ENCODE data around the gene AK5. TPM values are rescaled to one million over a fixed set of nuclear protein-coding genes. Genes with fewer than 3 reads are reported as not detected.

AK5 gene
- polyA plus RNA-seq, 1 donor (not counting 4 experiments of a cell fraction or from before 2014, with no cell fraction given) = 0.30 TPM

DNA sequence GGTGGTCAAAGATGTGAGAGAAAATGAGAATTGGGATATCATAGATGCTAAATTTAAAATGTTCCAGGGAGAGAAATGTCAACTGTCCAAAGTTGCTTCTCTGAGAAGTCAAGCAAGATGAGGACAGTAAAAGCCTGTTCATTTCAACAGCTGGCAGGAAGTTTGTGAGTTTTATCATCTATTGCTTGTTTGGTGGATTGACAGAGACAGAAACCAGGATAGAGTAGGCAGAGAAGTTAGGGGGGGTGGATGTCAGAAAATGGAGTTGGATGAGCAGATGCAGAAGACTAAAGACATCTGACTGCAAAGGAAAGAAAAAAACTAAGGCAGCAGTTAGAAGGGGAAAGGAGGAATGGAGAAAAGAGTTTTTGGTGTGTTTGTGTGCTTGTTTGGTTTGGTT lies 78.4 kb downstream of the AK5 start:
- Histone ChIP-seq H3K4me2 (ENCODE audit: control insufficient read depth, extremely low read depth, insufficient read depth, low read depth, low read length) (no peak overlapping the region), H2AFZ (ENCODE audit: control insufficient read depth, low read length) (no peak overlapping the region), H3K27me3 (ENCODE audit: control insufficient read depth, extremely low read depth, insufficient read depth, low read length) (peaks cover 3% of the 10 kb centered on the region), H3K36me3 (ENCODE audit: control insufficient read depth in 2 of 2, extremely low read depth in 1 of 2, insufficient read depth in 2 of 2, low read length in 2 of 2) (no peaks in the 10 kb centered on the region), H3K4me3 (ENCODE audit: control insufficient read depth in 2 of 3, extremely low read depth in 1 of 3, insufficient read depth in 2 of 3, low read depth in 1 of 3, low read length in 3 of 3) (no peak overlapping the region), H3K9me3 (ENCODE audit: control insufficient read depth, low read depth, low read length) (no peaks in the 10 kb centered on the region), H3K9ac (ENCODE audit: control insufficient read depth, extremely low read depth, insufficient read depth, low read length) (no peak overlapping the region), H3K79me2 (ENCODE audit: control insufficient read depth, insufficient read depth, low read length) (no peaks in the 10 kb centered on the region), H3K4me1 (ENCODE audit: control insufficient read depth, extremely low read depth, insufficient read depth, low read length) (no peaks in the 10 kb centered on the region), H3K27ac (ENCODE audit: control insufficient read depth, insufficient read depth, low read length) (no peak overlapping the region), H4K20me1 (ENCODE audit: control insufficient read depth, extremely low read depth, insufficient read depth, low read length) (no peaks in the 10 kb centered on the region), H3K9me1 (ENCODE audit: control insufficient read depth, extremely low read depth, insufficient read depth, low read length) (no peaks in the 10 kb centered on the region)
- FAIRE-seq (no peak), DNase-seq (ENCODE audit: low read depth, low spot score) (no peak)
- no peak for TF ChIP-seq EZH2 (IDR thresholded peaks at IDR 0.05; ENCODE audit: low read length)
- TF ChIP-seq, protein P1, sequence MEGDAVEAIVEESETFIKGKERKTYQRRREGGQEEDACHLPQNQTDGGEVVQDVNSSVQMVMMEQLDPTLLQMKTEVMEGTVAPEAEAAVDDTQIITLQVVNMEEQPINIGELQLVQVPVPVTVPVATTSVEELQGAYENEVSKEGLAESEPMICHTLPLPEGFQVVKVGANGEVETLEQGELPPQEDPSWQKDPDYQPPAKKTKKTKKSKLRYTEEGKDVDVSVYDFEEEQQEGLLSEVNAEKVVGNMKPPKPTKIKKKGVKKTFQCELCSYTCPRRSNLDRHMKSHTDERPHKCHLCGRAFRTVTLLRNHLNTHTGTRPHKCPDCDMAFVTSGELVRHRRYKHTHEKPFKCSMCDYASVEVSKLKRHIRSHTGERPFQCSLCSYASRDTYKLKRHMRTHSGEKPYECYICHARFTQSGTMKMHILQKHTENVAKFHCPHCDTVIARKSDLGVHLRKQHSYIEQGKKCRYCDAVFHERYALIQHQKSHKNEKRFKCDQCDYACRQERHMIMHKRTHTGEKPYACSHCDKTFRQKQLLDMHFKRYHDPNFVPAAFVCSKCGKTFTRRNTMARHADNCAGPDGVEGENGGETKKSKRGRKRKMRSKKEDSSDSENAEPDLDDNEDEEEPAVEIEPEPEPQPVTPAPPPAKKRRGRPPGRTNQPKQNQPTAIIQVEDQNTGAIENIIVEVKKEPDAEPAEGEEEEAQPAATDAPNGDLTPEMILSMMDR (optimal IDR thresholded peaks at IDR 0.05 in 1 of 3, IDR thresholded peaks at IDR 0.05 in 1 of 3, conservative IDR thresholded peaks at IDR 0.05 in 1 of 3; ENCODE audit: extremely low read depth in 1 of 3, insufficient read depth in 2 of 3, low read length in 3 of 3) = no peak
- dilution Hi-C loops (cut with MboI; ENCODE audit: extremely low pct_ligation_motif_present, low sequenced_read_pairs) = no loop called here

GRCh38 chr1:77361621-77362020 lies 79.8 kb downstream of the AK5 start:
- Histone ChIP-seq H3K9me3 (ENCODE audit: control insufficient read depth, low read depth, low read length) (no peaks in the 10 kb centered on the region), H4K20me1 (ENCODE audit: control insufficient read depth, extremely low read depth, insufficient read depth, low read length) (no peaks in the 10 kb centered on the region), H3K4me1 (ENCODE audit: control insufficient read depth, extremely low read depth, insufficient read depth, low read length) (no peaks in the 10 kb centered on the region), H3K27ac (ENCODE audit: control insufficient read depth, insufficient read depth, low read length) (no peak overlapping the region), H3K79me2 (ENCODE audit: control insufficient read depth, insufficient read depth, low read length) (no peaks in the 10 kb centered on the region), H3K9me1 (ENCODE audit: control insufficient read depth, extremely low read depth, insufficient read depth, low read length) (no peaks in the 10 kb centered on the region), H3K4me2 (ENCODE audit: control insufficient read depth, extremely low read depth, insufficient read depth, low read depth, low read length) (no peak overlapping the region), H3K36me3 (ENCODE audit: control insufficient read depth in 2 of 2, extremely low read depth in 1 of 2, insufficient read depth in 2 of 2, low read length in 2 of 2) (no peaks in the 10 kb centered on the region), H2AFZ (ENCODE audit: control insufficient read depth, low read length) (no peak overlapping the region), H3K27me3 (ENCODE audit: control insufficient read depth, extremely low read depth, insufficient read depth, low read length) (no peaks in the 10 kb centered on the region), H3K9ac (ENCODE audit: control insufficient read depth, extremely low read depth, insufficient read depth, low read length) (no peak overlapping the region), H3K4me3 (ENCODE audit: control insufficient read depth in 2 of 3, extremely low read depth in 1 of 3, insufficient read depth in 2 of 3, low read depth in 1 of 3, low read length in 3 of 3) (no peak overlapping the region)
- no peak for DNase-seq (ENCODE audit: low read depth, low spot score)
- FAIRE-seq = no peak
- dilution Hi-C loops (cut with MboI; ENCODE audit: extremely low pct_ligation_motif_present, low sequenced_read_pairs) = no loop called here
- TF ChIP-seq, protein P1 (optimal IDR thresholded peaks at IDR 0.05 in 1 of 3, IDR thresholded peaks at IDR 0.05 in 1 of 3, conservative IDR thresholded peaks at IDR 0.05 in 1 of 3; ENCODE audit: extremely low read depth in 1 of 3, insufficient read depth in 2 of 3, low read length in 3 of 3) = no peak
- TF ChIP-seq EZH2 (IDR thresholded peaks at IDR 0.05; ENCODE audit: low read length) = no peak
